Activated naive CD4-positive, alpha-beta T cell treated with anti-CD3 and anti-CD28 coated beads, Interleukin-2, amount 50 U/mL, for 72 hours (primary cell): ENCODE results near the gene ENOSF1. TPM values are rescaled to one million over a fixed set of nuclear protein-coding genes. Genes with fewer than 3 reads are reported as not detected.

ENCODE experiments used
- ATAC-seq, 2 donors: fragments of 150-1000 bp; cut with Tn5 transposase; 2 replicates each; pipeline ENCODE4 v1.10.0; 2021; ENCODE audit warnings: mild to moderate bottlenecking in 2 of 2, moderate library complexity in 2 of 2
- DNase-seq, 2 donors: peaks; one replicate each; pipeline ENCODE4 v3.0.0; 2021 to 2022; ENCODE audit warnings: low spot score in 2 of 2
- H3K27ac Mint-ChIP-seq, 2 donors: one replicate each; pipeline ENCODE4 v1.8.0; 2022; ENCODE audit warnings: mild to moderate bottlenecking in 2 of 2, mixed read lengths in 2 of 2
- H3K36me3 Mint-ChIP-seq, 2 donors: one replicate each; pipeline ENCODE4 v1.8.0; 2022; ENCODE audit warnings: mixed read lengths in 2 of 2
- H3K9me3 Mint-ChIP-seq, 2 donors: one replicate each; pipeline ENCODE4 v1.8.0; 2022; ENCODE audit warnings: mixed read lengths in 2 of 2
- total RNA-seq, 2 donors: library from RNA; stranded (reverse); gene quantifications; one replicate each; pipeline ENCODE4 v1.2.3, GENCODE V29; 2022

ENOSF1 gene
- total RNA-seq, 2 donors from 2014 or later: 51.8 to 83.8 TPM

GRCh38 chr18:711657-712400, 601 bp downstream of the ENOSF1 start:
- Mint-ChIP-seq H3K36me3 (peaks cover 20 to 25% of the 10 kb centered on the region in 2 donors), H3K27ac (peak overlapping the region; percentile 98 to 99)
- ATAC-seq: peak; percentile 46 to 69

GRCh38 chr18:711310-711656, 1.1 kb downstream of the ENOSF1 start:
- H3K36me3 Mint-ChIP-seq: peaks cover 22 to 28% of the 10 kb centered on the region in 2 donors
- DNase-seq (peak in 1 of 2 donors; percentile 7), ATAC-seq (peak in 1 of 2 donors; percentile 1)
- H3K9me3 Mint-ChIP-seq: peaks cover 0 to 3% of the 10 kb centered on the region in 2 donors
- peak overlapping the region; percentile 98 to 99 for H3K27ac Mint-ChIP-seq

More at GRCh38 chr18:711657-712400, 601 bp downstream of the ENOSF1 start:
- DNase-seq: peak; percentile 60 to 80
- peaks cover 0 to 3% of the 10 kb centered on the region in 2 donors for H3K9me3 Mint-ChIP-seq

- Mint-ChIP-seq H3K27ac (peak overlapping the region; percentile 50 to 98), H3K9me3 (no peaks in the 10 kb centered on the region), H3K36me3 (peaks cover 25 to 31% of the 10 kb centered on the region in 2 donors)
- ATAC-seq: no peak
- no peak for DNase-seq
Measured at GRCh38 chr18:710418-711300, 1.8 kb downstream of the ENOSF1 start.

GRCh38 chr18:709771-710170, 2.7 kb downstream of the ENOSF1 start:
- Mint-ChIP-seq H3K36me3 (peaks cover 29 to 39% of the 10 kb centered on the region in 2 donors), H3K27ac (peak overlapping the region in 1 of 2 donors; percentile 10), H3K9me3 (no peaks in the 10 kb centered on the region)
- DNase-seq (no peak), ATAC-seq (no peak)

- no peak for ATAC-seq
- peak overlapping the region in 1 of 2 donors; percentile 65 for H3K27ac Mint-ChIP-seq
- no peaks in the 10 kb centered on the region for H3K9me3 Mint-ChIP-seq
- H3K36me3 Mint-ChIP-seq: peaks cover 30 to 41% of the 10 kb centered on the region in 2 donors
- DNase-seq: no peak
Measured at GRCh38 chr18:708096-708495, 4.3 kb downstream of the ENOSF1 start.

DNA sequence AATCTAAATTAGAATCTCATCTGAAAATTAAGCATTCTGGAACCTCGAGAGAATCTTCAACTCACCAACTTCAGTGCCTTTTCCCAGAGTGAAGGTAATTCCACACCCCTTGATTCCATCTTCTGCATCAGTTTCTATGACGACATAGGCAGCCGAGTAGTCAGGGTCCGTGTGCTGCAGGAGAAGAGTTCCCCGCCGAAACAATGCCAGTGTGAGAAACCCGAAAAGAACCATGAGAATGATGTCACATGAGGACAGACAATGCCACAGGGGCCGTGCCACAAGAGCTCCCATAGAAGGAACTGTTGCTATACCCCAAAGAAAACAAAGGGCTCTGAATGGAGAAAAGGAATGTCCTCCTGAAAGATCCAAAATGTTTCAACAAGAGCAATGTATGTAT, 6.0 kb downstream of the ENOSF1 start:
- DNase-seq (no peak), ATAC-seq (no peak)
- H3K27ac Mint-ChIP-seq: peak overlapping the region; percentile 35 to 70
- H3K9me3 Mint-ChIP-seq: no peaks in the 10 kb centered on the region
- H3K36me3 Mint-ChIP-seq: peaks cover 24 to 35% of the 10 kb centered on the region in 2 donors

- Mint-ChIP-seq H3K36me3 (peaks cover 12 to 21% of the 10 kb centered on the region in 2 donors), H3K9me3 (no peaks in the 10 kb centered on the region), H3K27ac (peak overlapping the region; percentile 66 to 71)
- ATAC-seq (peak in 1 of 2 donors; percentile 50), DNase-seq (no peak)
Measured at GRCh38 chr18:703213-703967, 9.0 kb downstream of the ENOSF1 start.

DNA sequence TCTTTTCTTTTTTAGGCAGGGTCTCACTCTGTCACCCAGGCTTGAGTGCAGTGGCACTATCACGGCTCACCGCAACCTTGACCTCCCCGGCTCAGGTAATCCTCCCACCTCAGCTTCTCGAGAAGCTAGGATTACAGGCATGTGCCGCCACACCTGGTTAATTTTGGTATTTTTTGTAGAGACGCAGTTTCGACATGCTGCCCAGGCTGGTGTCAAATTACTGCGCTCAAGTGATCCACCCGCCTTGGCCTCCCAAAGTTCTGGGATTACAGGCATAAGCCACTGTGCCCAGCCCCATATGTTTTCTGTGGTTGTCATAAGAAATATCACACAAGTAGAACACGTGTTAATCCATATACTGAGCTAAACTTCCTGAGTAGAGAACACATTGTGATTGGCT, 14.6 kb downstream of the ENOSF1 start:
- H3K27ac Mint-ChIP-seq: no peak overlapping the region
- H3K9me3 Mint-ChIP-seq: no peaks in the 10 kb centered on the region
- no peak for DNase-seq
- H3K36me3 Mint-ChIP-seq: no peaks in the 10 kb centered on the region
- ATAC-seq: no peak

DNA sequence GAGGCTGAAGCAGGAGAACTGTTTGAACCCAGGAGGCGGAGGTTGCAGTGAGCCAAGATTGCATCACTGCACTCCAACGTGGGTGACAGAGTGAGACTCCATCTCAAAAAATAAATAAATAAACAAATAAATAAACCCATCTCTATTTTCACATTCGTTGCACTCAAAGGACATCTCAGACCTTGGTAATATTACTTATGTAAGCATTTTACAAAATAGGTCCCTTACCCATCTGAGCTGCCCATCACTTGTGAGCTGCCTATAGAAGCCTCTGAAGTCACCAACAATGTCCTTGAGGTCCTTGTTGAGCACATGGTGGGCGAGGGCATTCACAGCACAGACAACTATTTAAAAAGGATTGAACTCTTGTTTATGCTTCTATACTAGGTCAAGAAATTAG, 15.4 kb downstream of the ENOSF1 start:
- H3K27ac Mint-ChIP-seq: no peak overlapping the region
- DNase-seq: no peak
- H3K36me3 Mint-ChIP-seq: peaks cover 0 to 2% of the 10 kb centered on the region in 2 donors
- no peak for ATAC-seq
- H3K9me3 Mint-ChIP-seq: no peaks in the 10 kb centered on the region

- H3K27ac Mint-ChIP-seq: peak overlapping the region in 1 of 2 donors; percentile 80
- peaks cover 2 to 5% of the 10 kb centered on the region in 2 donors for H3K36me3 Mint-ChIP-seq
Measured at GRCh38 chr18:693466-694187, 18.8 kb downstream of the ENOSF1 start.

DNA sequence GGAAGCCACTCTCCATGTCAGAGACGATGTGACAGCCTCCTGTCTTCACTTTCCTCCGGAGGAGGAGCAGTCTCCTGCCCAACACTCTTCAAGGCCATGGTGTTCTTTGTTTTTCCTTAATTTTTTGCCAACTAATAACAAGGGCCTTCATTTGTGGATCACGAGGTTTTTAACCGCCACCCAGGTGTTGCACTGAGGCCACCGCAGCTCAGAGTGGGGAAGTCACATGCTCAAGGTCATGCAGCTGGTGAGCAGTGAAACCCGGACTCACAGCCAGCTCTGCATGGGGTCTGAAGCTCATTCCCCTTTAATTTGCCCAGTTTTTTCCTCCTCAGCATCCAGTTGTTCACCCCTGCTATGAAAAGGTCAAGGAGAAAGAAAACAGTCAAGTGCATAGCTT, 19.6 kb downstream of the ENOSF1 start:
- peaks cover 5 to 6% of the 10 kb centered on the region in 2 donors for H3K36me3 Mint-ChIP-seq
- ATAC-seq (no peak), DNase-seq (no peak)
- H3K9me3 Mint-ChIP-seq: no peaks in the 10 kb centered on the region
- peak overlapping the region; percentile 44 to 80 for H3K27ac Mint-ChIP-seq

More at GRCh38 chr18:693466-694187, 18.8 kb downstream of the ENOSF1 start:
- no peaks in the 10 kb centered on the region for H3K9me3 Mint-ChIP-seq
- ATAC-seq (no peak), DNase-seq (no peak)

- H3K36me3 Mint-ChIP-seq: peaks cover 20 to 33% of the 10 kb centered on the region in 2 donors
- DNase-seq: no peak
- H3K9me3 Mint-ChIP-seq: no peaks in the 10 kb centered on the region
- no peak for ATAC-seq
- peak overlapping the region in 1 of 2 donors; percentile 41 for H3K27ac Mint-ChIP-seq
Measured at GRCh38 chr18:688323-688722, 24.1 kb downstream of the ENOSF1 start.

GRCh38 chr18:686339-687111, 25.9 kb downstream of the ENOSF1 start:
- no peaks in the 10 kb centered on the region for H3K9me3 Mint-ChIP-seq
- H3K36me3 Mint-ChIP-seq: peaks cover 29 to 45% of the 10 kb centered on the region in 2 donors
- ATAC-seq (no peak), DNase-seq (no peak)
- no peak overlapping the region for H3K27ac Mint-ChIP-seq

GRCh38 chr18:685438-685837, 27.0 kb downstream of the ENOSF1 start:
- no peaks in the 10 kb centered on the region for H3K9me3 Mint-ChIP-seq

GRCh38 chr18:683531-683930, 28.9 kb downstream of the ENOSF1 start:
- ATAC-seq (no peak), DNase-seq (no peak)
- H3K9me3 Mint-ChIP-seq: no peaks in the 10 kb centered on the region
- peak overlapping the region in 1 of 2 donors; percentile 79 for H3K27ac Mint-ChIP-seq
- H3K36me3 Mint-ChIP-seq: peaks cover 37 to 47% of the 10 kb centered on the region in 2 donors

More at GRCh38 chr18:685438-685837, 27.0 kb downstream of the ENOSF1 start:
- ATAC-seq (no peak), DNase-seq (no peak)
- peaks cover 34 to 47% of the 10 kb centered on the region in 2 donors for H3K36me3 Mint-ChIP-seq
- H3K27ac Mint-ChIP-seq: no peak overlapping the region
